ENCODE measurements around the gene RPS19BP1.

Gene RPS19BP1

DNA sequence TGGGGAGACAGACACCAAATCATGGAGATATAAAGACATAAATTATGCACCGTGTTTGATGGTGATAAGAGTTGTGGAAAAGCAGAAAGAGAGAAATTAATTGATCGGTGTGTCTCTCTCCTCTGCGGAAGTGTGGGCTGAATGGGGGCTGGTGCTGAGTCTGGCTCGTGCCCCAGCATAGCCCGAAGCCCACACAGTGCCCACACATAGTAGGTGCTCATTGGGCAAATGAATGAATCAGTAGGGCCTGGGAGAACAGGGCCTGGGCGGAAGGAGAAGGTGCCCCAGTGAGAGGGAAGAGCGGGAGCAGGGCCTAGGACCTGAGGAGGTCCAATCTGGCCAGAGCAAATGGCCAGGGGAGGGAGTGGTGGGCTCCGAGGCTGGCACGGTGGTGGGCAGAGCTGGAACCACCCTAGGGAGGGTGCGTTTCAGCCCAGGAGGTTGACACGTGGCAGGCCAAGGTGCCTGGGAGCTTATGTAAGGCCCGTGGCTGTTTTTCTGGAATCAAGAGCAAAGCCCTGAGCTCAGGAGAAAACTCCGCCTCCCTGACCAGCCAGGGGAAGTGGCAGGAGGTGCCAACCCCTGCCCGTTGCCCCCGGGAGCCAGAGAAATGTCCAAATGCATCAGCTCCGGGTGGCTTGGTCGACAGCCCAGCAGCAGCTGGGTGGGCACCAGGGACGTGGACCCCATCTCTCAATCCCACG is 35.9 kb upstream of the RPS19BP1 start:
- TF ChIP-seq, protein P1, sequence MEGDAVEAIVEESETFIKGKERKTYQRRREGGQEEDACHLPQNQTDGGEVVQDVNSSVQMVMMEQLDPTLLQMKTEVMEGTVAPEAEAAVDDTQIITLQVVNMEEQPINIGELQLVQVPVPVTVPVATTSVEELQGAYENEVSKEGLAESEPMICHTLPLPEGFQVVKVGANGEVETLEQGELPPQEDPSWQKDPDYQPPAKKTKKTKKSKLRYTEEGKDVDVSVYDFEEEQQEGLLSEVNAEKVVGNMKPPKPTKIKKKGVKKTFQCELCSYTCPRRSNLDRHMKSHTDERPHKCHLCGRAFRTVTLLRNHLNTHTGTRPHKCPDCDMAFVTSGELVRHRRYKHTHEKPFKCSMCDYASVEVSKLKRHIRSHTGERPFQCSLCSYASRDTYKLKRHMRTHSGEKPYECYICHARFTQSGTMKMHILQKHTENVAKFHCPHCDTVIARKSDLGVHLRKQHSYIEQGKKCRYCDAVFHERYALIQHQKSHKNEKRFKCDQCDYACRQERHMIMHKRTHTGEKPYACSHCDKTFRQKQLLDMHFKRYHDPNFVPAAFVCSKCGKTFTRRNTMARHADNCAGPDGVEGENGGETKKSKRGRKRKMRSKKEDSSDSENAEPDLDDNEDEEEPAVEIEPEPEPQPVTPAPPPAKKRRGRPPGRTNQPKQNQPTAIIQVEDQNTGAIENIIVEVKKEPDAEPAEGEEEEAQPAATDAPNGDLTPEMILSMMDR (IDR thresholded peaks at IDR 0.05; ENCODE audit: control insufficient read depth, extremely low read depth, insufficient read depth) = no peak
- H3K4me3 ChIP-seq (ENCODE audit: low read depth, low read length) = no peak overlapping the region
- DNase-seq (ENCODE audit: low read depth) = no peak

DNA sequence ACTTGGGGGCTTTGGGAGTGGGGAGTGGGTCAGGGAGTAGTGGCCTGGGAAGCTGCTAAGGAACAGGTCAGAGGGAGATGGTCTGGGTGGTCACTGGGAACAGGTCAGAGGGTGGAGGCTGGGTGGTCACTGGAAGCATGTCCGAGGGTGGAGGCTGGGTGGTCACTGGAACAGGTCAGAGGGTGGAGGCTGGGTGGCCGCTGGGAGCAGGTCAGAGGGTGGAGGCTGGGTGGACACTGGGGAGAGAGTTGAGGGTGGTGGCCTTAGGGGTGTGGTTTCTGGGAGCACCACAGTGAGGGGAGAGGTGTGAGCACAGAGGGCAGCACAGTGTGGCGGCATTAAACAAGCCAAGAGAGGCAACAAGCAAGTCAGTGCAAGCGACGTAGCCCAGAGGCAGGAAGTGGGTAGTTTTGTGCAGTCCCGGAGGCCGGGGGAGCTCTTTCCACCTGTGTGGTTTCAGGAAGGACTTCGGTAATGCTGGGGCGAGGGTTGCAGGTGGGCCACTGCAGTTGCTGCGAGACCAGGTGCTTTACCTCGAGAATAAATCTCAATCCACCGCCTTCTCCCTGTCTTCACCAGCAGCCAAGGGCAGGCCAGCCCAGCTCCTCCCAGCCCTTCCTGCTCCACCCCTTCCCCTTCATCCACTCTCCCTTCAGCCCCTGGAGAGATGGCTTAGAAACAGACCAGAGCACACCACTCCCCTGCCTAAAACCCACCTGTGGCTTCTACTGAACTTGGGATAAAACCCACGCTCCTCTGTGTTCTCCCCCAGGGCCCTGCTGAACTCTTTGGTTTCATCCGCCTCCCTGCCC is 34.8 kb upstream of the RPS19BP1 start:
- TF ChIP-seq, protein P1 (IDR thresholded peaks at IDR 0.05; ENCODE audit: control insufficient read depth, extremely low read depth, insufficient read depth) = no peak
- no peak for DNase-seq (ENCODE audit: low read depth)
- no peak overlapping the region for H3K4me3 ChIP-seq (ENCODE audit: low read depth, low read length)

DNA sequence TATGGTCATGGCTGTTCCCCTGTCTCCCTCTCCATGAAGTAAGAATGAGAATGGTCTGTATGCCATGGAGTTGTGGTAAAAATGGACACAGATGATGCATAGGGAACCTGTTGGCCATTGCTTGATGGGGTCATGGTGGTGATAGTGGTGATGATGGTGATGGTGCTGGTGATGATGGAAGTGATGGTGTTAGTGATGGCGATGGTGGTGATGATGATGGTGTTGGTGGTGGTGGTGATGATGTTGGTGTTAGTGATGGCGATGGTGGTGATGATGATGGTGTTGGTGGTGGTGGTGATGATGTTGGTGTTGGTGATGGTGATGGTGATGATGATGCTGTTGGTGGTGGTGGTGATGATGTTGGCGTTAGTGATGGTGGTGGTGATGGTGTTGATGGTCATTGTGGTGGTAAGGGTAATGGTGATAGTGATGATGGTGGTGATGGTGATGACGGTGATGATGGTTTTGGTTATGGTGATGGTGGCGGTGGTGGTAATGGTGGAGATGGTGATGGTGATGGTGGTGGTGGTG is 32.9 kb upstream of the RPS19BP1 start:
- TF ChIP-seq, protein P1 (IDR thresholded peaks at IDR 0.05; ENCODE audit: control insufficient read depth, extremely low read depth, insufficient read depth) = no peak

DNA sequence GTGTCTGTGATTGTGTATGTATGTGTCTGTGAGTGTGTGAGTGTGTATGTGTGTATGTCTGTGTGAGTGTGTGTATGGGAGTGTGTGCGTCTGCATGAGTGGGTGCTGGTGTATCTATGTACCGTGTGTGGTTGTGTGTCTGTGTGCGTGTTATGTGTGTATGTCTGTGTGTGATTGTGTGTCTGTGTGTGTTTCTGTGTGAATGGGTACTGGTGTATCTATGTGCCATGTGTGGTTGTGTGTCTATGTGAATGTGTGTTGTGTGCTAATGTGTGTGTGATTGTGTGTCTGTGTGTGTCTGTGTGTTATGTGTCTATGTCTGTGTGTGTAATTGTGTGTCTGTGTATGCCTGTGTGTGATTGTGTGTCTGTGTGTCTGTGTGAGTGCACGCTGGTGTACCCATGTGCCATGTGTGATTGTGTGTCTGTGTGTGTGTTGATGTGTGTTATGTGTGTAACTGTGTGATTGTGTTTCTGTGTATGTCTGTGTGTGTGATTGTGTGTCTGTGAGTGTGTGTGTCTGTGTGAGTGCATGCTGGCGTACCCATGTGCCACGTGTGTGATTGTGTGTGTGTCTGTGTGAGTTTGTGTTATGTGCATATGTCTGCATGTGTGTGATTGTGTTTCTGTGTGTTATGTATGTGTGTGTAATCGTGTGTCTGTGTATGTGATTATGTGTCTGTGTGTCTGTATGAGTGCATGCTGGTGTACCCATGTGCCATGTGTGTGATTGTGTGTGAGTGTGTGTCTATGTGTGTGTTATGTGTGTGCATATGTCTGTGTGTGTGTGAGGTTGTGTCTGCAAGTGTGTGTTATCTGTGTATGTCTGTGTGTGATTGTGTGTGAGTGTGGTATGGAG is 31.3 kb upstream of the RPS19BP1 start:
- no peak for DNase-seq (ENCODE audit: low read depth)
- TF ChIP-seq, protein P1 (IDR thresholded peaks at IDR 0.05; ENCODE audit: control insufficient read depth, extremely low read depth, insufficient read depth) = no peak
- H3K4me3 ChIP-seq (ENCODE audit: low read depth, low read length) = no peak overlapping the region

More for the DNA sequence above, 32.9 kb upstream of the RPS19BP1 start:
- no peak overlapping the region for H3K4me3 ChIP-seq (ENCODE audit: low read depth, low read length)
- DNase-seq (ENCODE audit: low read depth) = no peak

DNA sequence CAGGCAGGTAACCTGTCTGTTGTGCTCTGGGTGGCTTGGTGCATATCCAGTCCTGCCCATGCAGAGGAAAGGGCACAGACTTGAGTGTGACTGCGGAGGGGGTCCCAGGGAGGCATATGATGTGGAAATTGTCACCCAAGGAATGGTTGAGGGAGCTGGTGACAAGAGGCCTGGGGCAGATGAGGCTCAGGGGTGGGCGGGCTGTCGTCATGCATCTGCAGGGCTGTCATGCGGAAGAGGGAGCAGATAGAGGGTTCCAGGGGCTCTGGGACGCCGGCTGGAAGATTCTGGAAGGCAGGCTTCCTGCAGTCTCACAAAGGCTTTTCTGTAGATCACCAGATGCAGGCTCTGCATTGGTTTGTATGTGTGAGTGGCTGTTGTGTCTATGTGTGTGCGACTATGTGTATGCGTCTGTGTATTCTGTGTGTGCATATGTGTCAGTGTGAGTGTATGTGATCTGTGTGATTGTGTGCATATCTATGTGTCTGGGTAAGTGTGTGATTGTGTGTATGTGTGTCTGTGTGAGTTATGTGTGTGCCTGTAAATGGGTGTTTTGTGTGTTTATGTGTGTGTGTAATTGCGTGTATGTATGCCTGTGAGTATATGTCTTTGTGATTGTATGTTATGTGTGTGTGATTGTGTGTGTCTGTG is 30.4 kb upstream of the RPS19BP1 start:
- H3K4me3 ChIP-seq (ENCODE audit: low read depth, low read length) = no peak overlapping the region
- no peak for DNase-seq (ENCODE audit: low read depth)
- TF ChIP-seq, protein P1 (IDR thresholded peaks at IDR 0.05; ENCODE audit: control insufficient read depth, extremely low read depth, insufficient read depth) = no peak

DNA sequence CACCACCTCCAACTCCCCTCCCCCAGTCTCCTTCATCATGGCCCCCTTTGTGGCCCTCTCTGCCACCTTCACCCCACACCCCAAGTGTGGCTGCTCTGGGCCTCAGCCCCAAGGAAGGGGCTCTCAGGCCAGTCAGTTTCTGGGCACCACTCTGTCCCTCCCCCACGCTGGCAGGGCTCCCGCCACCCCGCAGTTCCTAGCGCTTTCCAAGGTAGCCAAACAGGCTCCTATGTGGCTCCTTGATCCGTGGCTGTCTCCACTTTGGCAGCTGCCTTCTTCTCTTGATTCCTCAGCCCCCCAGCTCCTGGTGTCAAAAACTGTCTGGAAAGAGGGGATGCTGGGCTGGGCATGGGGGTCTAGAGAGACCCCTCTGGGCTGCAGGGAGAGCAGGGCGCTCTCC is 27.6 kb upstream of the RPS19BP1 start:
- no peak overlapping the region for H3K4me3 ChIP-seq (ENCODE audit: low read depth, low read length)
- TF ChIP-seq, protein P1 (IDR thresholded peaks at IDR 0.05; ENCODE audit: control insufficient read depth, extremely low read depth, insufficient read depth) = no peak
- DNase-seq (ENCODE audit: low read depth) = no peak

Measured in LNCaP clone FGC (cell line).